ENCODE data around the gene PAX8. TPM values are rescaled to one million over a fixed set of nuclear protein-coding genes. Genes with fewer than 3 reads are reported as not detected.

PAX8 gene
- total RNA-seq, 1 experiment from 2014 or later = 7.5 TPM

DNA sequence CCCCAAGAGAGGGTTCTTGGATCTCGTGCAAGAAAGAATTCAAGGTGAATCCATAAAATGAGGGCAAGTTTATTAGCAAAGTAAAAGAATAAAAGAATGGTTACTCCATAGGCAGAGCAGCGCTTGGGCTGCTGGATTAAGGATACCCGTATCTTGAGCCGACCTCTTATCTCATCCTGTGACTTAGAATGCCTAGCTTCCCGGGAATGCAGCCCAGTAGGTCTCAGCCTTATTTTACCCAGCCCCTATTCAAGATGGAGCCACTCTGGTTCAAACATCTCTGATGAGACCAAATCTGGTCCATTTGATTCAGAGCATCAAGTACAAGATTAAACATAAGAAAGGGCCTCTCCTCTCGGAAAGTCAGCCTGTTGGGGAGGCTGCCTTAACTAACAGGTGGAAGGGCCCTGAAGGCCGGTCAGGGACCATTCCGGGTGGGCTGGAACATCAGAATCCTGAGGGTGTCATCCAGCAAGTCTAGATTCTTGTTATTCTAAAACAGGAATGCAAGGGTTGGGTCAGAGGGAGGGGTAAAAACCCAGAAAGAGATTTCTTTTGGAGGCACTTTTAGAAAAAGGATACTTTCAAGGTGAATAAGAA is 99.2 kb downstream of the PAX8 start:
- no peaks in the 10 kb centered on the region for H3K9me3 ChIP-seq
- ChIA-PET CTCF (interaction anchor here (2.2 to 5.1 kb wide), 3 partner anchors 19 to 100 kb away, joined by 12 to 44 read pairs (median 37); no protein-coding TSS in a partner anchor), POLR2A (no interaction called here)
- Mint-ChIP-seq H3K27me3 (ENCODE audit: insufficient read depth, unreplicated experiment) (no peaks in the 10 kb centered on the region), H3K4me1 (ENCODE audit: low read depth, unreplicated experiment) (peaks cover 10% of the 10 kb centered on the region), H3K9me3 (ENCODE audit: unreplicated experiment) (no peaks in the 10 kb centered on the region), H3K4me3 (ENCODE audit: unreplicated experiment) (no peak overlapping the region), H3K36me3 (ENCODE audit: insufficient read depth, unreplicated experiment) (no peaks in the 10 kb centered on the region), H3K27ac (ENCODE audit: unreplicated experiment) (no peak overlapping the region)
- no peak for DNase-seq
- H3K4me3 ChIP-seq (ENCODE audit: low read depth, low read length) = no peak overlapping the region
- H3K4me1 ChIP-seq = peaks cover 31% of the 10 kb centered on the region
- intact Hi-C loops (cut with micrococcal nuclease; ENCODE audit: unreplicated experiment) = loop anchor here (1.0 to 5.0 kb wide), 3 partner anchors 23 to 97 kb away; no protein-coding TSS in a partner anchor
- TF ChIP-seq, protein P1, sequence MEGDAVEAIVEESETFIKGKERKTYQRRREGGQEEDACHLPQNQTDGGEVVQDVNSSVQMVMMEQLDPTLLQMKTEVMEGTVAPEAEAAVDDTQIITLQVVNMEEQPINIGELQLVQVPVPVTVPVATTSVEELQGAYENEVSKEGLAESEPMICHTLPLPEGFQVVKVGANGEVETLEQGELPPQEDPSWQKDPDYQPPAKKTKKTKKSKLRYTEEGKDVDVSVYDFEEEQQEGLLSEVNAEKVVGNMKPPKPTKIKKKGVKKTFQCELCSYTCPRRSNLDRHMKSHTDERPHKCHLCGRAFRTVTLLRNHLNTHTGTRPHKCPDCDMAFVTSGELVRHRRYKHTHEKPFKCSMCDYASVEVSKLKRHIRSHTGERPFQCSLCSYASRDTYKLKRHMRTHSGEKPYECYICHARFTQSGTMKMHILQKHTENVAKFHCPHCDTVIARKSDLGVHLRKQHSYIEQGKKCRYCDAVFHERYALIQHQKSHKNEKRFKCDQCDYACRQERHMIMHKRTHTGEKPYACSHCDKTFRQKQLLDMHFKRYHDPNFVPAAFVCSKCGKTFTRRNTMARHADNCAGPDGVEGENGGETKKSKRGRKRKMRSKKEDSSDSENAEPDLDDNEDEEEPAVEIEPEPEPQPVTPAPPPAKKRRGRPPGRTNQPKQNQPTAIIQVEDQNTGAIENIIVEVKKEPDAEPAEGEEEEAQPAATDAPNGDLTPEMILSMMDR (IDR thresholded peaks at IDR 0.05; ENCODE audit: insufficient read depth in 1 of 2, low read depth in 1 of 2, low read length in 1 of 2, severe bottlenecking in 1 of 2, unreplicated experiment in 1 of 2) = no peak
- no peaks in the 10 kb centered on the region; the same call in 1 of the 2 replicates for H3K27me3 ChIP-seq (replicated peaks; ENCODE audit: control insufficient read depth, insufficient read depth, low read length)
- H3K36me3 ChIP-seq (ENCODE audit: control insufficient read depth, insufficient read depth, low read length) = no peaks in the 10 kb centered on the region
- no TSS peak for BruUV-seq (replicated peaks)

DNA sequence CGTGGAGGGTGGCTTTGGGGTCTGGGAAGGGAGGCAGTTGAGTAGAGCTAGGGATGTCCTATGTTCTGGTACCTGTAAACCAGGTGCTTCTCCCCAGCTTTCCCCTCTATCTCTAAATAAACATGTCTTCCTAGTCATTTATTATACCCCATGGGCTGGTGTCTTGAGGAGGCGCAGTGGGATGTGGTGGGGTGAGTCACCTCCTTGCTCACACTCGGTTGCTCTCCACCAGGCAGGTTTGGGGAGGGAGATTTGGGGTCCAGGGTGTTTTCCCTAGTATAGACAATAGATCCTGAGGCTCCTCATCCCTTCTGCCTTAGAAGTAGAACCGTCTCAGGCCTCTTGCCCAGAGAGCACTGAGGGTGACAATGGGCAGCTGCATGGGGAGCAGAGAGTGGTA is 99.8 kb downstream of the PAX8 start:
- ChIA-PET CTCF (no interaction called here), POLR2A (no interaction called here)
- no peaks in the 10 kb centered on the region for H3K9me3 ChIP-seq
- peaks cover 6% of the 10 kb centered on the region for H3K4me1 Mint-ChIP-seq (ENCODE audit: low read depth, unreplicated experiment)
- no peak overlapping the region for H3K27ac Mint-ChIP-seq (ENCODE audit: unreplicated experiment)
- intact Hi-C loops (cut with micrococcal nuclease; ENCODE audit: unreplicated experiment) = no loop called here
- H3K27me3 ChIP-seq (replicated peaks; ENCODE audit: control insufficient read depth, insufficient read depth, low read length) = no peaks in the 10 kb centered on the region; the same call in 1 of the 2 replicates
- TF ChIP-seq, protein P1 (IDR thresholded peaks at IDR 0.05; ENCODE audit: insufficient read depth in 1 of 2, low read depth in 1 of 2, low read length in 1 of 2, severe bottlenecking in 1 of 2, unreplicated experiment in 1 of 2) = no peak
- H3K27me3 Mint-ChIP-seq (ENCODE audit: insufficient read depth, unreplicated experiment) = no peaks in the 10 kb centered on the region
- H3K4me1 ChIP-seq = peaks cover 29% of the 10 kb centered on the region
- DNase-seq = no peak
- no peaks in the 10 kb centered on the region for H3K36me3 Mint-ChIP-seq (ENCODE audit: insufficient read depth, unreplicated experiment)
- no TSS peak for BruUV-seq (replicated peaks)
- H3K9me3 Mint-ChIP-seq (ENCODE audit: unreplicated experiment) = no peaks in the 10 kb centered on the region
- no peaks in the 10 kb centered on the region for H3K36me3 ChIP-seq (ENCODE audit: control insufficient read depth, insufficient read depth, low read length)
- H3K4me3 Mint-ChIP-seq (ENCODE audit: unreplicated experiment) = no peak overlapping the region
- no peak overlapping the region for H3K4me3 ChIP-seq (ENCODE audit: low read depth, low read length)

DNA sequence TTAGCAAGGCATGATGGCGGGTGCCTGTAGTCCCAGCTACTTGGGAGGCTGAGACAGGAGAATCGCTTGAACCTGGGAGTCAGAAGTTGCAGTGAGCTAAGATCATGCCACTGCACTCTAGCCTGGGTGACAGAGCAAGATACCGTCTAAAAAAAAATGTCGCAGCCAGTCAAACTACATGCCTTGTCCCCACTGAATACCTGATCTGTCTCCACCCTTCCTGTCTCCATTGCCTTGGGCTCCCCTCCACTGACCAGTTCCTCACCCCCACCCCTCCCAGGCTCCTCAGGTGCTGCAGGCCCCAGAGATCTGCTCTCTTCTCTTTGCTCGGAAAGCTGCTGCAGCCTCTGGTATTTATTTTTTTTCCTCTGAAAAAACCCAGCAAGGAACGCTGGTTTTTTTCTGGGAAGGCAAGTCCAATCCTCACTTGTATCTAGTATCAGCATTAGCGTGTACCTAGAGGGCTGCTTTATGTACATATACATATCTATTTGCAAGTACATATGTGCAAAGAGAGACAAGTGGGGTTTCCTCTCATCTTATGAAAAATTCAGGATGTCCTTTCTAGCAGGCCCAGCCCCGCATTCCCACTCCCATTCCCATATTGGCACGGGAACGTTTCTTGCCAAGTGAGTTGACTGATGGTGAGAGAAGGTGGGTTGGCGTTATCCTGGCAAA is 100.5 kb downstream of the PAX8 start:
- no TSS peak for BruUV-seq (replicated peaks)
- TF ChIP-seq, protein P1 (IDR thresholded peaks at IDR 0.05; ENCODE audit: insufficient read depth in 1 of 2, low read depth in 1 of 2, low read length in 1 of 2, severe bottlenecking in 1 of 2, unreplicated experiment in 1 of 2) = no peak
- Histone ChIP-seq H3K4me3 (ENCODE audit: low read depth, low read length) (no peak overlapping the region), H3K36me3 (ENCODE audit: control insufficient read depth, insufficient read depth, low read length) (no peaks in the 10 kb centered on the region), H3K4me1 (peaks cover 22% of the 10 kb centered on the region), H3K9me3 (no peaks in the 10 kb centered on the region), H3K27me3 (replicated peaks; ENCODE audit: control insufficient read depth, insufficient read depth, low read length) (no peaks in the 10 kb centered on the region; the same call in 1 of the 2 replicates)
- CTCF ChIA-PET = no interaction called here
- H3K4me1 Mint-ChIP-seq (ENCODE audit: low read depth, unreplicated experiment) = no peaks in the 10 kb centered on the region
- DNase-seq = no peak
- intact Hi-C loops (cut with micrococcal nuclease; ENCODE audit: unreplicated experiment) = no loop called here
- no peak overlapping the region for H3K4me3 Mint-ChIP-seq (ENCODE audit: unreplicated experiment)
- no peaks in the 10 kb centered on the region for H3K27me3 Mint-ChIP-seq (ENCODE audit: insufficient read depth, unreplicated experiment)
- no peaks in the 10 kb centered on the region for H3K36me3 Mint-ChIP-seq (ENCODE audit: insufficient read depth, unreplicated experiment)
- no peaks in the 10 kb centered on the region for H3K9me3 Mint-ChIP-seq (ENCODE audit: unreplicated experiment)
- POLR2A ChIA-PET = no interaction called here
- no peak overlapping the region for H3K27ac Mint-ChIP-seq (ENCODE audit: unreplicated experiment)

All from Caco-2 (cell line).